GM06990 (cell line): ENCODE data around the gene MGAT5.

Source experiments
- DNase-seq: peaks from one replicate; pipeline ENCODE4 v3.0.0-alpha.2; 2011; ENCODE audit not compliant: insufficient read length; ENCODE audit errors: extremely low read depth
- H3K27me3 ChIP-seq: replicated peaks from 2 replicates; pipeline ENCODE4 v1.6.0; 2011; ENCODE audit warnings: low read length; ENCODE audit not compliant: control insufficient read depth, insufficient read depth
- H3K36me3 ChIP-seq: 2 replicates; pipeline ENCODE4 v1.5.1; 2011; ENCODE audit warnings: low read length; ENCODE audit not compliant: control insufficient read depth, insufficient read depth
- H3K4me3 ChIP-seq: replicated peaks from 2 replicates; pipeline ENCODE4 v1.5.1; 2011; ENCODE audit warnings: low read depth, mild to moderate bottlenecking, control low read depth, low read length
- TF ChIP-seq, protein P1 (sequence below): IDR thresholded peaks from 2 replicates; pipeline ENCODE4 v1.5.1; 2011; ENCODE audit warnings: low read length, control low read depth, mild to moderate bottlenecking, inconsistent platforms; ENCODE audit not compliant: insufficient read depth, poor library complexity, severe bottlenecking

MGAT5 gene

DNA sequence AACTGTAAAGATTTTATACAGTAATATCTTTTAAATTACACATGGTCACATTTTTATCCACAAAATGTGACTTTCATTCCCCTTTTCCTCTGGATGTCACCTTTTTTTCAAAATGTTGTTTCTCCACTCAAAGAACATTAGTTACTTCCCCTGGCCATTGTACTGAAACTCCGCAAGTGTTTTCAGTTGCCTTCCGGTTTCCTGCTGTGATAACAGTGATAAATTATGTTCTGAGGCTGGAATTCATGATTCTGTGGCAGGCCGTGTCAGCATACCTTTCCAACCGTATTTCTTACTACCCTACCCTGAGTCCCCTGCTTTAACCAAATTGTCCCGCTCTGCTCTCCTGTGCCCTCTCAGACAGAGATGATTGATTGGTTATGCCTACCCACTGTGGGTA lies 53.5 kb downstream of the MGAT5 start:
- TF ChIP-seq, protein P1, sequence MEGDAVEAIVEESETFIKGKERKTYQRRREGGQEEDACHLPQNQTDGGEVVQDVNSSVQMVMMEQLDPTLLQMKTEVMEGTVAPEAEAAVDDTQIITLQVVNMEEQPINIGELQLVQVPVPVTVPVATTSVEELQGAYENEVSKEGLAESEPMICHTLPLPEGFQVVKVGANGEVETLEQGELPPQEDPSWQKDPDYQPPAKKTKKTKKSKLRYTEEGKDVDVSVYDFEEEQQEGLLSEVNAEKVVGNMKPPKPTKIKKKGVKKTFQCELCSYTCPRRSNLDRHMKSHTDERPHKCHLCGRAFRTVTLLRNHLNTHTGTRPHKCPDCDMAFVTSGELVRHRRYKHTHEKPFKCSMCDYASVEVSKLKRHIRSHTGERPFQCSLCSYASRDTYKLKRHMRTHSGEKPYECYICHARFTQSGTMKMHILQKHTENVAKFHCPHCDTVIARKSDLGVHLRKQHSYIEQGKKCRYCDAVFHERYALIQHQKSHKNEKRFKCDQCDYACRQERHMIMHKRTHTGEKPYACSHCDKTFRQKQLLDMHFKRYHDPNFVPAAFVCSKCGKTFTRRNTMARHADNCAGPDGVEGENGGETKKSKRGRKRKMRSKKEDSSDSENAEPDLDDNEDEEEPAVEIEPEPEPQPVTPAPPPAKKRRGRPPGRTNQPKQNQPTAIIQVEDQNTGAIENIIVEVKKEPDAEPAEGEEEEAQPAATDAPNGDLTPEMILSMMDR: no peak
- H3K4me3 ChIP-seq: no peak overlapping the region
- no peaks in the 10 kb centered on the region; the same call in 1 of the 2 replicates for H3K36me3 ChIP-seq
- no peak for DNase-seq
- H3K27me3 ChIP-seq: no peaks in the 10 kb centered on the region

DNA sequence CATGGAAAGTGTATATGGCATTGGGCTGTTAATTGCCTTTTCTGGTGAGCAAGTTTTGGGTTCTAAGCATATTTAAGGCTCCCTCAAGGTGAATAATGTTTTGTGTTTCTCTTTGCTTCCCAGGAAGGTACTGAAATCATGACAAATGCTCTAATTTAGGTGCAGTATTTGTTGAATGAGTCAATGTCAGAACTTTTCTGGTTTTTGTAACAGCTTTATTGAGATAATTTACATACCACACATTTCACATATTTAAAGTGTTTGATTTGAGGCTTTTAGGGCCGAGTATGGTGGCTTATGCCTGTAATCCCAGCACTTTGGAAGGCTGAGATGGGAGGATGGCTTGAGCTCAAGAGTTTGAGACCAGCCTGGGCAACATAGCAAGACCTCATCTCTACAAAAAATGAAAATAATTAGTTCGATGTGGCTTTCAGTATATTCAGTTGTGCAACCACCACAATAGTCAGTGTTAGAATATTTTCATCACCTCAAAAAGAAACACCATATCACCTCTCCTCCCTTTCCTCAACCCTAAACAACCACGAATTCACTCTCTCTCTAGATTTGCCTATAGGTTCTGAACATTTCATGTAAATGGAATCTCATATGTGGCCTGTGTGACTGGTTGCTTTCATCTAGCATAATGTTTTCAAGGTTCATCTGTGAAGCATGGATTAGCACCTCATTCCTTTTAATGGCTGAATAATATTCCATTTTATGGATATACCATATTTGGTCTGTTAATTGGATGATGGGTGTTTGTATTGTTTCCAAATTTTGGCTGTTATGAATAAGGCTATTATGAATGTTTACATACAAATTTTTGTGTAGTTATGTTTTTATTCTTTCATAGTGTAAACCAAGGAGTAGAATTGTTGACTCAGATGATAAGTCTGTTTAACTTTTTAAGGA lies 54.9 kb downstream of the MGAT5 start:
- TF ChIP-seq, protein P1: no peak
- Histone ChIP-seq H3K27me3 (no peaks in the 10 kb centered on the region), H3K36me3 (no peaks in the 10 kb centered on the region; the same call in 1 of the 2 replicates), H3K4me3 (no peak overlapping the region)
- DNase-seq: no peak

DNA sequence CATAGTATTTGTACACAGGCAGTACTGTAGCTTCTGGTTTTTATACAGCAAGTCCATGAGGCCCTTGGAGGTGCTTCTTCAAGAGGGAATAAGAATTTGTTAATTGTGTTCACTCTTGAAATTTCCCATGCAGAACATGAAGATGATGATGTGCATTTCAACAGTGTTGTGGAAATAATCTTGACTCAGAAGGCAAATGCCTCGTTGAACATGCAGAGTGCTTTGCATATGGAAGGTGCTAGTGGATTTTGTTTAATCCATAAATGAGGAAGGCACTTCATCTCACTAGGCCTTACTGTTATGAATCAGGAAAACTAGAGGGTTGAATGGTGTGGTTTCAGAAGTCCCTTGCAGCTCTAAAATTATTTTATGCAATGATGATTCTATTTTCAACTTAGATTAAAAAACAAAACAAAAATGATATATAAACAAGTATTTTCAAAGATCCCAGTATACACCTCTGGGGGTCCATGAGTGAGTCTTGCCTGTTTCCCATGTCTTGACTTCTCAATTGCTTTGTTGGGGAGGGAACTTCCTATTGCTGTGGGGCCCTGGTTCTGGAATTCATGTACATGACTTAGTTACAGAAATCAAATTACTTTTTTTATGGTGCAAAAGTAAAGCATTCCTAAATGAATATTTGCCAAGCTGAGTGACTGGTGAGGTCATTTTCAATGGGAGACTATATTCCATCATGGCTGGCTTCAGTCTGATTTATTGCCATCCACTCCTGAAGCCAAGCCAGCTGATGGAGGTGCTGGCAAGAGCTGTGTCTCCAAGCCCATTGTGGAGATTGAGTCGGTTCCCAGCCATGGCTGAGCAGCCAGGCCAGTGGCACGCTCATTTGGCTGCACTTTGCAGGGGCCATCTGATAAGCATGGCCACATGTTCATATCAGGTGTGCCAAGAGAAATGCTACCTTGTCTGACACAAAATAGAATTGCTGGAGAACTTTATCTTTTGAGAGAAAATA lies 56.5 kb downstream of the MGAT5 start:
- DNase-seq: no peak
- no peak overlapping the region for H3K4me3 ChIP-seq
- no peaks in the 10 kb centered on the region; the same call in 1 of the 2 replicates for H3K36me3 ChIP-seq
- no peaks in the 10 kb centered on the region for H3K27me3 ChIP-seq
- TF ChIP-seq, protein P1: no peak

DNA sequence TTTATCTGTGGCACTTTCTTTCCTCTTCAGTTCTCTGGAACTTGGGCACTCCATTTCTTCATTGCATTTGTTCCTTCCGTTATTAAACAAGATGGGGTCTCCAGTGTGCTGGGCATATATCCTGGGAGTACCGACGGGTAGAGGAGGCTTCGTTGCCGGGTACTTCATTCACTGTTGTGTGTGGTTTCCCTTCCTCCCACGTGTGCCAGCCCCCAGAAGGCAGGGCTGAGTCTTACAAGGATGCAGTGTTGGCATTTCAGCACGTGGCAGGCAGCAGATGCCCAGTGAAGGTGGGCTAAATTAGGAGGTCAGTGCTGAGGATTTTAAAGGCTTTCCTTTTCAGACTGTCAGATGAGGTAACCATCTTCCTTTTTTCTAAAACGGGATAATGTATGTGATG lies 58.6 kb downstream of the MGAT5 start:
- TF ChIP-seq, protein P1: no peak
- H3K27me3 ChIP-seq: no peaks in the 10 kb centered on the region
- H3K4me3 ChIP-seq: no peak overlapping the region
- H3K36me3 ChIP-seq: peaks cover 4% of the 10 kb centered on the region
- DNase-seq: no peak

DNA sequence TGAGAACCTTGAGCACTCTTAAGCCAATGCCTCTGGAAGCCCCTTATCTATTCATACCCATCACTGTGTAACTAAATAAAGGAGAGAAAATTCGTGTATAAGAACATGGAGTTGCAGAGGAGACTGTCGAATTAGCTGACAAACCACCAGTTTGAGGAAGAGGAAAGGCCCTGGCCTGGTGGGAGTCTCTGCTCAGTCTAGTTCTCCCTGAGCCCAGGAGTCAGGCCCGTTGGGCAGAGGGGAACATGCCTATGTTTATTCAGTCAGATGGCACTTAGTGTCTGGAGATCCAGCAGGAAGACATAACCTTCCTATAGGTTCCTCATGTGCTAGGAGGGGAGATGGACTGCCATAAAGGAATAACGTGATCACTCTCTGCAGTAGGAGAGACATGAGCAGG lies 60.3 kb downstream of the MGAT5 start:
- TF ChIP-seq, protein P1: no peak
- Histone ChIP-seq H3K27me3 (no peaks in the 10 kb centered on the region), H3K36me3 (peaks cover 7% of the 10 kb centered on the region), H3K4me3 (no peak overlapping the region)
- DNase-seq: no peak
